MM.1S (cell line): ENCODE data around the gene NAALADL2.

ENCODE experiments used
- EZH2 ChIP-seq: fragments of 300-600 bp; sonication (generic); optimal IDR thresholded peaks from 2 replicates; pipeline ENCODE3; 2017; ENCODE audit warnings: low read depth, mild to moderate bottlenecking, antibody characterized with exemption, low read length, mixed read lengths
- TF ChIP-seq, protein P1 (sequence below): fragments of 300-600 bp; sonication (generic); IDR thresholded peaks from 2 replicates; pipeline ENCODE4 v1.5.1; 2016; ENCODE audit warnings: antibody characterized with exemption, low read length, mixed read lengths

DNA sequence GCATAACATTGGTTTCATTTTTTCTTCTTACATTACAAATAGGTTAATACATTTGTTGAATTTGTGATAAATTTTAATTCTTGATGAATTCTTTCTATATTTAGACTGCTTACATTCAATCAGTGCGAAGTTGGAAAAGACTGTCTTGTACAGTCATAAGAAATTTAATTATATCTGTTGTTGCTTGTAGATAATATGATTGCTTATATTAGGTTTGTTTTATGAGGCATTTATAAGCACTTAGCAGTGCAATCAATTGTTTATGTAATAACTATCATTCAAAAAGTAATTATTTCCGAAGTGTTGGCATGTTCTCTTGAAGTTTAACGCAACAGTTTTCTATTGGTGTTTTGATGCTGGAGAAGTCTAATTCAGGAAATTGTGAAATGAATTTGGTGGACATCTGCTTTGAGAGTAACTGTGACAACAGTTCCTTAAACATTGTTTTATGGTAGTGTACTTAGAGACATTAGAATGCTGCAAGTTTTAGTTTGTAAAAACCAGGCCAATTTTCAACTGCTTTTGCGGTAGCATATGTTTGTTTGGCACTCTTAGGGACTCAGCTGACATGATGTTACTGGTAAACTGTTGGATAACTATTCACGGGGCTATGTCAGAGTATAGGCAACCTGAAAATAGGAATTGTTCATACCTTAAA, 99.7 kb downstream of the NAALADL2 start:
- TF ChIP-seq, protein P1, sequence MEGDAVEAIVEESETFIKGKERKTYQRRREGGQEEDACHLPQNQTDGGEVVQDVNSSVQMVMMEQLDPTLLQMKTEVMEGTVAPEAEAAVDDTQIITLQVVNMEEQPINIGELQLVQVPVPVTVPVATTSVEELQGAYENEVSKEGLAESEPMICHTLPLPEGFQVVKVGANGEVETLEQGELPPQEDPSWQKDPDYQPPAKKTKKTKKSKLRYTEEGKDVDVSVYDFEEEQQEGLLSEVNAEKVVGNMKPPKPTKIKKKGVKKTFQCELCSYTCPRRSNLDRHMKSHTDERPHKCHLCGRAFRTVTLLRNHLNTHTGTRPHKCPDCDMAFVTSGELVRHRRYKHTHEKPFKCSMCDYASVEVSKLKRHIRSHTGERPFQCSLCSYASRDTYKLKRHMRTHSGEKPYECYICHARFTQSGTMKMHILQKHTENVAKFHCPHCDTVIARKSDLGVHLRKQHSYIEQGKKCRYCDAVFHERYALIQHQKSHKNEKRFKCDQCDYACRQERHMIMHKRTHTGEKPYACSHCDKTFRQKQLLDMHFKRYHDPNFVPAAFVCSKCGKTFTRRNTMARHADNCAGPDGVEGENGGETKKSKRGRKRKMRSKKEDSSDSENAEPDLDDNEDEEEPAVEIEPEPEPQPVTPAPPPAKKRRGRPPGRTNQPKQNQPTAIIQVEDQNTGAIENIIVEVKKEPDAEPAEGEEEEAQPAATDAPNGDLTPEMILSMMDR: no peak
- TF ChIP-seq EZH2: no peak
